ENCODE measurements around the gene PALLD. TPM values are rescaled to one million over a fixed set of nuclear protein-coding genes. Genes with fewer than 3 reads are reported as not detected.

PALLD gene
- total and polyA plus RNA-seq, 2 donors (not counting 3 experiments of a cell fraction or from before 2014, with no cell fraction given) = 13.4 to 48.2 TPM

- Histone ChIP-seq H3K9me1 (replicated peaks; ENCODE audit: control insufficient read depth, extremely low read depth, insufficient read depth, low read length) (no peaks in the 10 kb centered on the region), H3K9ac (replicated peaks; ENCODE audit: extremely low read depth, insufficient read depth, low read length) (no peak overlapping the region), H3K4me2 (ENCODE audit: insufficient read depth, low read length) (no peak overlapping the region), H3K79me2 (ENCODE audit: control insufficient read depth, insufficient read depth, low read length) (no peaks in the 10 kb centered on the region), H3K27ac (ENCODE audit: insufficient read depth, low read depth, low read length) (no peak overlapping the region), H3K4me1 (ENCODE audit: control insufficient read depth, extremely low read depth, insufficient read depth, low read length) (peaks cover 16% of the 10 kb centered on the region), H3K4me3 (replicated peaks in 1 of 3; ENCODE audit: insufficient read depth in 1 of 3, low read depth in 1 of 3, low read length in 3 of 3) (no peak overlapping the region), H3K9me3 (replicated peaks; ENCODE audit: control insufficient read depth, insufficient read depth, low read length) (no peaks in the 10 kb centered on the region), H4K20me1 (replicated peaks; ENCODE audit: control insufficient read depth, extremely low read depth, insufficient read depth, low read length) (no peaks in the 10 kb centered on the region), H3K36me3 (ENCODE audit: control insufficient read depth in 2 of 2, extremely low read depth in 1 of 2, insufficient read depth in 2 of 2, low read length in 2 of 2) (peaks cover 0 to 3% of the 10 kb centered on the region in 2 experiments), H2AFZ (ENCODE audit: low read depth, low read length) (no peak overlapping the region), H3K27me3 (ENCODE audit: control insufficient read depth in 2 of 2, insufficient read depth in 2 of 2, low read length in 2 of 2) (no peaks in the 10 kb centered on the region)
- intact Hi-C loops (cut with micrococcal nuclease) = no loop called here
- no peak for DNase-seq (ENCODE audit: low read depth, low spot score)
- ChIA-PET CTCF (interaction anchor here (0.9 to 1.9 kb wide), 3 partner anchors 77 to 338 kb away, joined by 3 to 7 read pairs (median 3); no protein-coding TSS in a partner anchor), POLR2A (no interaction called here)
- FAIRE-seq = no peak
- no TSS peak for BruUV-seq (replicated peaks)
- TF ChIP-seq MAX (IDR thresholded peaks at IDR 0.05; ENCODE audit: insufficient read depth, insufficient read length) (no peak), POLR2A (IDR thresholded peaks at IDR 0.05; ENCODE audit: low read depth, low read length) (no peak), EZH2 (IDR thresholded peaks at IDR 0.05; ENCODE audit: borderline replicate concordance, low read depth, low read length, severe bottlenecking) (no peak), JUN (IDR thresholded peaks at IDR 0.05; ENCODE audit: borderline replicate concordance, insufficient read depth, insufficient read length, low read depth) (no peak), CTCF (IDR thresholded peaks at IDR 0.05; ENCODE audit: extremely low read depth in 1 of 2, insufficient read depth in 1 of 2, low read depth in 1 of 2, low read length in 2 of 2) (no peak), MYC (IDR thresholded peaks at IDR 0.05; ENCODE audit: low read depth, low read length) (no peak), POLR2AphosphoS5 (IDR thresholded peaks at IDR 0.05; ENCODE audit: insufficient read depth, low read depth, low read length) (no peak), FOS (IDR thresholded peaks at IDR 0.05; ENCODE audit: borderline replicate concordance, insufficient read depth, low read length) (no peak), GATA2 (IDR thresholded peaks at IDR 0.05; ENCODE audit: insufficient read depth, insufficient read length, low read depth, low read length) (no peak)
- dilution Hi-C loops (cut with MboI; ENCODE audit: extremely low pct_ligation_motif_present, low sequenced_read_pairs) = no loop called here
Measured at GRCh38 chr4:168852387-168852786, 355.5 kb downstream of the PALLD start.

All from endothelial cell of umbilical vein (primary cell).